Measurements from ENCODE around the gene COL6A5. TPM values are rescaled to one million over a fixed set of nuclear protein-coding genes. Genes with fewer than 3 reads are reported as not detected.

The COL6A5 gene
- total RNA-seq, 1 experiment from 2014 or later, result not detected

DNA sequence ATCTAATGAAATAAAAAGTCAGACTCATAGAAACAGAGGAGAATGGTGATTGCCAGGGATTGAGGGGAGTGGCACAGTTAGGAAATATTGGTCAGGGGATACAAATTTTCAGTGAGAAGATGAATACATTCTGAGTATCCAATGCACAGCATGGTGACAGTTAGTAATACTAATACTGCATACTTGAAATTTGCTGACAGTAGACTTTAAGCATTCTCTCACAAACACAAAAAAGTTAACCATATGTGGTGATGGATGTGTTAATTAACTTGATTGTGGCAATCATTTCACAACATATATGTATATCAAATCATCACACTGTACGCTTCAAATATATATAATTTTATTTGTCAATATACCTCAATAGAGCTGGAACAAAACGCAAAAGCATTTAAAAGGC is 162.3 kb downstream of the COL6A5 start:
- BruUV-seq (replicated peaks), result no TSS peak
- Histone ChIP-seq H3K27ac (no peak overlapping the region), H2AFZ (no peak overlapping the region), H3K4me3 (no peak overlapping the region), H3K36me3 (ENCODE audit: low read depth) (no peaks in the 10 kb centered on the region), H3F3A (ENCODE audit: insufficient read depth, low read depth) (no peaks in the 10 kb centered on the region), H3K4me2 (no peak overlapping the region), H3K9me2 (ENCODE audit: insufficient read depth) (no peaks in the 10 kb centered on the region), H3K79me2 (ENCODE audit: low read depth) (no peaks in the 10 kb centered on the region), H3K27me3 (ENCODE audit: insufficient read depth, low read depth) (peaks cover 80% of the 10 kb centered on the region), H4K20me1 (ENCODE audit: insufficient read depth) (no peaks in the 10 kb centered on the region), H3K4me1 (replicated peaks; ENCODE audit: insufficient read depth) (no peaks in the 10 kb centered on the region), H3K9me3 (ENCODE audit: insufficient read depth, low read depth) (no peaks in the 10 kb centered on the region)
- TF ChIP-seq, protein P1, sequence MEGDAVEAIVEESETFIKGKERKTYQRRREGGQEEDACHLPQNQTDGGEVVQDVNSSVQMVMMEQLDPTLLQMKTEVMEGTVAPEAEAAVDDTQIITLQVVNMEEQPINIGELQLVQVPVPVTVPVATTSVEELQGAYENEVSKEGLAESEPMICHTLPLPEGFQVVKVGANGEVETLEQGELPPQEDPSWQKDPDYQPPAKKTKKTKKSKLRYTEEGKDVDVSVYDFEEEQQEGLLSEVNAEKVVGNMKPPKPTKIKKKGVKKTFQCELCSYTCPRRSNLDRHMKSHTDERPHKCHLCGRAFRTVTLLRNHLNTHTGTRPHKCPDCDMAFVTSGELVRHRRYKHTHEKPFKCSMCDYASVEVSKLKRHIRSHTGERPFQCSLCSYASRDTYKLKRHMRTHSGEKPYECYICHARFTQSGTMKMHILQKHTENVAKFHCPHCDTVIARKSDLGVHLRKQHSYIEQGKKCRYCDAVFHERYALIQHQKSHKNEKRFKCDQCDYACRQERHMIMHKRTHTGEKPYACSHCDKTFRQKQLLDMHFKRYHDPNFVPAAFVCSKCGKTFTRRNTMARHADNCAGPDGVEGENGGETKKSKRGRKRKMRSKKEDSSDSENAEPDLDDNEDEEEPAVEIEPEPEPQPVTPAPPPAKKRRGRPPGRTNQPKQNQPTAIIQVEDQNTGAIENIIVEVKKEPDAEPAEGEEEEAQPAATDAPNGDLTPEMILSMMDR (conservative IDR thresholded peaks at IDR 0.05), result no peak
- no peak for TF ChIP-seq EZH2 (IDR thresholded peaks at IDR 0.05; ENCODE audit: low read depth)
- ChIA-PET POLR2A (ENCODE audit: unreplicated experiment) (no interaction called here), CTCF (no interaction called here)
- no peak for DNase-seq
- intact Hi-C loops (cut with micrococcal nuclease; ENCODE audit: unreplicated experiment), result no loop called here

DNA sequence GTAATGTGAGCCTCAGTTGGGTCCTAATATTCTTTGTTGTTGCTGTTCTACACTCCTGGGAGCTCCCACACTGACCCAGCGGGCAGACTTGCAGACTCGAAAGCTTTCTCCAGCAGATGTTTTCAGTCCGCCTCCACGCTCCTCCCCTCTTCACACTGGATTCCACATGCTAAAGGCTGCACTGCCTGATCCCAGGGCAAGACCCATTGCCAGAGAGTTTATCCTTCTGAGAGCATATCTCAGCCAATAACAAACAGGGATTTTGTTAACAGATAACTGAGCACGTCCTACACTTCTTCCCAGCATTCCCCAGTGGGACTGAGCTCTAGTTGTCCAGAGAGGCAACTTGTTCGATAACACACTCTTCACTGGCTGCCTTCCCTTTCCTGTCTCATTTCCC is 163.5 kb downstream of the COL6A5 start:
- H3K4me1 ChIP-seq (replicated peaks; ENCODE audit: insufficient read depth), result no peaks in the 10 kb centered on the region
- no peak overlapping the region for H3K4me3 ChIP-seq
- no TSS peak for BruUV-seq (replicated peaks)
- no peak overlapping the region for H3K27ac ChIP-seq
- no peaks in the 10 kb centered on the region for H3K9me3 ChIP-seq (ENCODE audit: insufficient read depth, low read depth)
- TF ChIP-seq, protein P1 (conservative IDR thresholded peaks at IDR 0.05), result no peak
- no peak for TF ChIP-seq EZH2 (IDR thresholded peaks at IDR 0.05; ENCODE audit: low read depth)
- peaks cover 70% of the 10 kb centered on the region for H3K27me3 ChIP-seq (ENCODE audit: insufficient read depth, low read depth)
- H3K9me2 ChIP-seq (ENCODE audit: insufficient read depth), result no peaks in the 10 kb centered on the region
- H3K36me3 ChIP-seq (ENCODE audit: low read depth), result no peaks in the 10 kb centered on the region
- ChIA-PET POLR2A (ENCODE audit: unreplicated experiment) (no interaction called here), CTCF (no interaction called here)
- H3K79me2 ChIP-seq (ENCODE audit: low read depth), result no peaks in the 10 kb centered on the region
- no peak overlapping the region for H3K4me2 ChIP-seq
- no peaks in the 10 kb centered on the region for H3F3A ChIP-seq (ENCODE audit: insufficient read depth, low read depth)
- no peak for DNase-seq
- H2AFZ ChIP-seq, result no peak overlapping the region; the same call in 1 of the 2 replicates
- intact Hi-C loops (cut with micrococcal nuclease; ENCODE audit: unreplicated experiment), result no loop called here
- no peaks in the 10 kb centered on the region for H4K20me1 ChIP-seq (ENCODE audit: insufficient read depth)

DNA sequence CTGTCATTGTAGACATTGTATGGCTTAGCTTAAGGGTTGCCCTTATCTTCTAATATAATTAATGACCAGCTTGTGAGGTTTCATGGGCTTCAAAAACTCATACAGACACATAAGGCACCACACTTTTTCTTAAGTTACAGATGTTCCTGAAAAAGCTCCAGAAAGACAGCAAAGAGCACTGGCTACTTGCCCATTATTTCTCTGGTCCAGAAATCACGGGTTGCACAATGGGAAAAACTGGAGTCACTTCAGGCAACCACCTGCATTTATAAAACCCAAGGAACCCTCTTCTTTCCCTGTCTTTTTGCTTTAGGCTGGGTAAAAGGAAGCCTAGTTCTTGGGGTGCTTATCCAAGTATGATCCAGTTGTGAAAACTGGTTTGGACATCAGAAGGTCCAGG is 169.2 kb downstream of the COL6A5 start:
- no peak overlapping the region for H3K27ac ChIP-seq
- H3K79me2 ChIP-seq (ENCODE audit: low read depth), result no peaks in the 10 kb centered on the region
- POLR2A ChIA-PET (ENCODE audit: unreplicated experiment), result no interaction called here
- no peak overlapping the region for H2AFZ ChIP-seq
- intact Hi-C loops (cut with micrococcal nuclease; ENCODE audit: unreplicated experiment), result no loop called here
- H3K9me2 ChIP-seq (ENCODE audit: insufficient read depth), result no peaks in the 10 kb centered on the region
- TF ChIP-seq EZH2 (IDR thresholded peaks at IDR 0.05; ENCODE audit: low read depth), result no peak
- TF ChIP-seq, protein P1 (conservative IDR thresholded peaks at IDR 0.05), result no peak
- H3K27me3 ChIP-seq (ENCODE audit: insufficient read depth, low read depth), result peaks cover 49% of the 10 kb centered on the region
- H3F3A ChIP-seq (ENCODE audit: insufficient read depth, low read depth), result no peaks in the 10 kb centered on the region
- no peaks in the 10 kb centered on the region for H4K20me1 ChIP-seq (ENCODE audit: insufficient read depth)
- BruUV-seq (replicated peaks), result no TSS peak
- H3K36me3 ChIP-seq (ENCODE audit: low read depth), result no peaks in the 10 kb centered on the region
- H3K4me1 ChIP-seq (replicated peaks; ENCODE audit: insufficient read depth), result no peaks in the 10 kb centered on the region
- DNase-seq, result no peak
- no peak overlapping the region for H3K4me3 ChIP-seq
- no peaks in the 10 kb centered on the region for H3K9me3 ChIP-seq (ENCODE audit: insufficient read depth, low read depth)
- CTCF ChIA-PET, result no interaction called here
- H3K4me2 ChIP-seq, result no peak overlapping the region

Measured in PC-9 (cell line).